LHCN-M2 (cell line): Measurements from ENCODE around the gene ZNF609. TPM values are rescaled to one million over a fixed set of nuclear protein-coding genes. Genes with fewer than 3 reads are reported as not detected.

ENCODE experiments used
- DNase-seq: peaks from one replicate; pipeline ENCODE4 v3.0.0-alpha.2; 2012; ENCODE audit warnings: low read depth
- polyA plus RNA-seq: library from polyadenylated mRNA; unstranded; fragments of >200 nt; gene quantifications from one replicate; pipeline ENCODE4 v1.2.1, GENCODE V29; 2012; ENCODE audit warnings: missing spikeins
- total RNA-seq: library from RNA; depleted of rRNA; stranded (reverse); fragments of >200 nt; gene quantifications from 2 replicates; pipeline ENCODE4 v1.2.3, GENCODE V29; 2014; rRNA removed

ZNF609 gene
- total RNA-seq: 12.5 and 13.1 TPM in 2 replicates
- polyA plus RNA-seq: 8.9 TPM

- peak; percentile 94 for DNase-seq
These were observed at the start of gene ZNF609 for GRCh38 chr15:64460206-64460723. Gene ZNF609, plus strand, starts transcription at chr15:64460578. Its CDS starts 38,842 bp downstream, at chr15:64499420.

- no peak for DNase-seq
These were observed 48.2 kb upstream of the ZNF609 start for GRCh38 chr15:64412216-64412615.

- no peak for DNase-seq
These were observed 37.7 kb upstream of the ZNF609 start for GRCh38 chr15:64422697-64423096.

- DNase-seq: no peak
These were observed 36.4 kb upstream of the ZNF609 start for GRCh38 chr15:64423970-64424369.

- DNase-seq: no peak
These were observed 35.2 kb upstream of the ZNF609 start for GRCh38 chr15:64425221-64425620.

- peak; percentile 39 for DNase-seq
These were observed 33.4 kb upstream of the ZNF609 start for GRCh38 chr15:64426845-64427465.

- DNase-seq: no peak
These were observed 30.9 kb upstream of the ZNF609 start for GRCh38 chr15:64429448-64429847.

GRCh38 chr15:64430000-64430735 lies 30.2 kb upstream of the ZNF609 start:
- peak; percentile 93 for DNase-seq

GRCh38 chr15:64437982-64438381 lies 22.4 kb upstream of the ZNF609 start:
- DNase-seq: no peak

GRCh38 chr15:64438653-64439447 lies 21.5 kb upstream of the ZNF609 start:
- no peak for DNase-seq

- DNase-seq: no peak
These were observed 18.5 kb upstream of the ZNF609 start for GRCh38 chr15:64441852-64442251.

GRCh38 chr15:64443016-64443415 lies 17.4 kb upstream of the ZNF609 start:
- no peak for DNase-seq

- DNase-seq: peak; percentile 76
These were observed 16.4 kb upstream of the ZNF609 start for GRCh38 chr15:64443747-64444621.

GRCh38 chr15:64444836-64445235 lies 15.5 kb upstream of the ZNF609 start:
- no peak for DNase-seq

- DNase-seq: no peak
These were observed 12.7 kb upstream of the ZNF609 start for GRCh38 chr15:64447536-64448315.

- no peak for DNase-seq
These were observed 7.2 kb upstream of the ZNF609 start for GRCh38 chr15:64452988-64453688.

- DNase-seq: no peak
These were observed 6.7 kb upstream of the ZNF609 start for GRCh38 chr15:64453689-64454037.

- no peak for DNase-seq
These were observed 6.1 kb upstream of the ZNF609 start for GRCh38 chr15:64454282-64454681.

- DNase-seq: no peak
These were observed 4.4 kb upstream of the ZNF609 start for GRCh38 chr15:64455961-64456371.

- DNase-seq: no peak
These were observed 3.7 kb upstream of the ZNF609 start for GRCh38 chr15:64456634-64457108.
